ENCODE data around the gene OGT. TPM values are rescaled to one million over a fixed set of nuclear protein-coding genes. Genes with fewer than 3 reads are reported as not detected.
A peak's percentile ranks its signal among the peaks of the same experiment; 100 is the strongest.

Gene OGT
- total and polyA plus RNA-seq, 3 experiments from 2014 or later, result 35.6 to 216 (median 211) TPM

- H3K36me3 ChIP-seq (ENCODE audit: insufficient read depth, low read length), result peaks cover 25% of the 10 kb centered on the region
These were observed 40.7 kb downstream of the OGT start for GRCh38 chrX:71573590-71573989.

GRCh38 chrX:71577682-71578081 is 44.8 kb downstream of the OGT start:
- peaks cover 0 to 64% (median 2%) of the 10 kb centered on the region in 3 donors for H3K36me3 Mint-ChIP-seq
- peaks cover 4 to 23% (median 4%) of the 10 kb centered on the region in 3 donors for H3K4me1 Mint-ChIP-seq

More at GRCh38 chrX:71573590-71573989, 40.7 kb downstream of the OGT start:
- Histone ChIP-seq H3K4me3 (ENCODE audit: low read length) (no peak overlapping the region), H3K4me1 (ENCODE audit: insufficient read depth, low read length) (no peaks in the 10 kb centered on the region), H3K27me3 (ENCODE audit: insufficient read depth, low read length, poor library complexity, severe bottlenecking) (no peaks in the 10 kb centered on the region), H3K9me3 (ENCODE audit: low read length) (no peaks in the 10 kb centered on the region), H3K27ac (ENCODE audit: low read depth, low read length) (no peak overlapping the region)
- POLR2A ChIA-PET, result interaction anchor here (0.7 kb wide), 1 partner anchor 45 kb away, joined by 9 read pairs; the partner anchor contains the start of gene CXCR3
- H3K4me3 Mint-ChIP-seq, result no peak overlapping the region
- peaks cover 0 to 2% of the 10 kb centered on the region in 2 donors for H3K27me3 Mint-ChIP-seq
- peak overlapping the region in 1 of 8 donors; percentile 12 for H3K27ac Mint-ChIP-seq
- H3K36me3 Mint-ChIP-seq, result peaks cover 0 to 74% (median 5%) of the 10 kb centered on the region in 3 donors
- DNase-seq, result no peak
- no peaks in the 10 kb centered on the region for H3K9me3 Mint-ChIP-seq
- CTCF ChIA-PET, result no interaction called here
- peaks cover 4 to 23% (median 6%) of the 10 kb centered on the region in 3 donors for H3K4me1 Mint-ChIP-seq

GRCh38 chrX:71578253-71579135 is 45.6 kb downstream of the OGT start, which contains the start of gene GCNA:
Gene GCNA (plus strand): TSS chrX:71578437. CDS start chrX:71580822, 2,385 bp downstream.
- Histone ChIP-seq H3K9me3 (ENCODE audit: low read length) (no peaks in the 10 kb centered on the region), H3K36me3 (ENCODE audit: insufficient read depth, low read length) (peaks cover 14% of the 10 kb centered on the region), H3K4me1 (ENCODE audit: insufficient read depth, low read length) (no peaks in the 10 kb centered on the region), H3K27me3 (ENCODE audit: insufficient read depth, low read length, poor library complexity, severe bottlenecking) (no peaks in the 10 kb centered on the region), H3K4me3 (ENCODE audit: low read length) (no peak within 1 kb of the TSS), H3K27ac (ENCODE audit: low read depth, low read length) (no peak within 1 kb of the TSS)
- CTCF ChIA-PET, result no interaction called here
- Mint-ChIP-seq H3K27ac (peak within 1 kb of the TSS in 5 of 8 donors; percentile 17 to 66 (median 47)), H3K4me1 (peaks cover 3 to 19% (median 4%) of the 10 kb centered on the region in 3 donors), H3K27me3 (peaks cover 0 to 2% of the 10 kb centered on the region in 2 donors), H3K9me3 (no peaks in the 10 kb centered on the region), H3K36me3 (peaks cover 0 to 58% (median 2%) of the 10 kb centered on the region in 3 donors), H3K4me3 (no peak within 1 kb of the TSS)
- DNase-seq, result peak in 1 of 5 donors; percentile 13
- POLR2A ChIA-PET, result no interaction called here

More at GRCh38 chrX:71577682-71578081, 44.8 kb downstream of the OGT start:
- H3K27ac ChIP-seq (ENCODE audit: low read depth, low read length), result no peak overlapping the region
- H3K36me3 ChIP-seq (ENCODE audit: insufficient read depth, low read length), result peaks cover 22% of the 10 kb centered on the region
- ChIA-PET POLR2A (interaction anchor here (0.7 kb wide), 1 partner anchor 46 kb away, joined by 3 read pairs; no protein-coding TSS in a partner anchor), CTCF (no interaction called here)
- no peaks in the 10 kb centered on the region for H3K27me3 ChIP-seq (ENCODE audit: insufficient read depth, low read length, poor library complexity, severe bottlenecking)
- no peak for DNase-seq
- H3K4me1 ChIP-seq (ENCODE audit: insufficient read depth, low read length), result no peaks in the 10 kb centered on the region
- H3K9me3 ChIP-seq (ENCODE audit: low read length), result no peaks in the 10 kb centered on the region
- H3K4me3 ChIP-seq (ENCODE audit: low read length), result no peak overlapping the region
- no peak overlapping the region for H3K4me3 Mint-ChIP-seq
- H3K27me3 Mint-ChIP-seq, result peaks cover 0 to 2% of the 10 kb centered on the region in 2 donors
- H3K9me3 Mint-ChIP-seq, result no peaks in the 10 kb centered on the region
- peak overlapping the region in 1 of 8 donors; percentile 36 for H3K27ac Mint-ChIP-seq

- Histone ChIP-seq H3K4me1 (ENCODE audit: insufficient read depth, low read length) (no peaks in the 10 kb centered on the region), H3K27me3 (ENCODE audit: insufficient read depth, low read length, poor library complexity, severe bottlenecking) (no peaks in the 10 kb centered on the region), H3K36me3 (ENCODE audit: insufficient read depth, low read length) (peaks cover 7% of the 10 kb centered on the region), H3K9me3 (ENCODE audit: low read length) (no peaks in the 10 kb centered on the region), H3K27ac (ENCODE audit: low read depth, low read length) (no peak overlapping the region), H3K4me3 (ENCODE audit: low read length) (no peak overlapping the region)
- Mint-ChIP-seq H3K4me1 (peaks cover 3 to 15% (median 4%) of the 10 kb centered on the region in 3 donors), H3K36me3 (peaks cover 0 to 49% (median 2%) of the 10 kb centered on the region in 3 donors), H3K4me3 (peak overlapping the region in 1 of 7 donors; percentile 68), H3K27me3 (peaks cover 0 to 2% of the 10 kb centered on the region in 2 donors), H3K27ac (peak overlapping the region in 5 of 8 donors; percentile 3 to 84 (median 56)), H3K9me3 (no peaks in the 10 kb centered on the region)
- ChIA-PET POLR2A (no interaction called here), CTCF (no interaction called here)
- peak in 1 of 5 donors; percentile 47 for DNase-seq
These were observed 46.5 kb downstream of the OGT start for GRCh38 chrX:71579136-71579989.

- no peak overlapping the region for H3K27ac ChIP-seq (ENCODE audit: low read depth, low read length)
- H3K9me3 ChIP-seq (ENCODE audit: low read length), result no peaks in the 10 kb centered on the region
- H3K9me3 Mint-ChIP-seq, result no peaks in the 10 kb centered on the region
- ChIA-PET CTCF (no interaction called here), POLR2A (no interaction called here)
- H3K36me3 Mint-ChIP-seq, result peaks cover 0 to 43% (median 2%) of the 10 kb centered on the region in 3 donors
- peak overlapping the region in 3 of 8 donors; percentile 10 to 84 (median 51) for H3K27ac Mint-ChIP-seq
- H3K4me3 Mint-ChIP-seq, result no peak overlapping the region
- no peak overlapping the region for H3K4me3 ChIP-seq (ENCODE audit: low read length)
- DNase-seq, result no peak
- no peaks in the 10 kb centered on the region for H3K27me3 ChIP-seq (ENCODE audit: insufficient read depth, low read length, poor library complexity, severe bottlenecking)
- H3K4me1 Mint-ChIP-seq, result peaks cover 3 to 15% (median 4%) of the 10 kb centered on the region in 3 donors
- no peaks in the 10 kb centered on the region for H3K27me3 Mint-ChIP-seq
- no peaks in the 10 kb centered on the region for H3K4me1 ChIP-seq (ENCODE audit: insufficient read depth, low read length)
- H3K36me3 ChIP-seq (ENCODE audit: insufficient read depth, low read length), result peaks cover 7% of the 10 kb centered on the region
These were observed 47.1 kb downstream of the OGT start for GRCh38 chrX:71579990-71580380.

- no peak overlapping the region for H3K4me3 ChIP-seq (ENCODE audit: low read length)
- H3K4me1 ChIP-seq (ENCODE audit: insufficient read depth, low read length), result no peaks in the 10 kb centered on the region
- POLR2A ChIA-PET, result interaction anchor here (0.6 kb wide), 1 partner anchor 11 kb away, joined by 3 read pairs; no protein-coding TSS in a partner anchor
- H3K27ac Mint-ChIP-seq, result peak overlapping the region in 2 of 8 donors; percentile 22 to 56
- H3K27ac ChIP-seq (ENCODE audit: low read depth, low read length), result no peak overlapping the region
- H3K36me3 Mint-ChIP-seq, result peaks cover 0 to 32% (median 2%) of the 10 kb centered on the region in 3 donors
- DNase-seq, result no peak
- no peaks in the 10 kb centered on the region for H3K9me3 Mint-ChIP-seq
- no peaks in the 10 kb centered on the region for H3K9me3 ChIP-seq (ENCODE audit: low read length)
- H3K36me3 ChIP-seq (ENCODE audit: insufficient read depth, low read length), result peaks cover 3% of the 10 kb centered on the region
- H3K4me1 Mint-ChIP-seq, result peaks cover 3 to 17% (median 3%) of the 10 kb centered on the region in 3 donors
- CTCF ChIA-PET, result no interaction called here
- H3K27me3 ChIP-seq (ENCODE audit: insufficient read depth, low read length, poor library complexity, severe bottlenecking), result no peaks in the 10 kb centered on the region
- no peaks in the 10 kb centered on the region for H3K27me3 Mint-ChIP-seq
- H3K4me3 Mint-ChIP-seq, result no peak overlapping the region
These were observed 48.3 kb downstream of the OGT start for GRCh38 chrX:71581210-71581609.

GRCh38 chrX:71586929-71587328 is 54.0 kb downstream of the OGT start:
- no peaks in the 10 kb centered on the region for H3K9me3 Mint-ChIP-seq
- no peak for DNase-seq
- no peaks in the 10 kb centered on the region for H3K27me3 ChIP-seq (ENCODE audit: insufficient read depth, low read length, poor library complexity, severe bottlenecking)
- H3K27me3 Mint-ChIP-seq, result no peaks in the 10 kb centered on the region
- no peaks in the 10 kb centered on the region for H3K9me3 ChIP-seq (ENCODE audit: low read length)
- no peak overlapping the region for H3K4me3 ChIP-seq (ENCODE audit: low read length)
- H3K27ac Mint-ChIP-seq, result peak overlapping the region in 3 of 8 donors; percentile 13 to 52 (median 20)
- ChIA-PET CTCF (no interaction called here), POLR2A (no interaction called here)
- H3K4me1 ChIP-seq (ENCODE audit: insufficient read depth, low read length), result no peaks in the 10 kb centered on the region
- H3K4me3 Mint-ChIP-seq, result no peak overlapping the region
- H3K36me3 Mint-ChIP-seq, result peaks cover 0 to 7% (median 0%) of the 10 kb centered on the region in 3 donors
- H3K27ac ChIP-seq (ENCODE audit: low read depth, low read length), result no peak overlapping the region
- no peaks in the 10 kb centered on the region for H3K36me3 ChIP-seq (ENCODE audit: insufficient read depth, low read length)
- H3K4me1 Mint-ChIP-seq, result peaks cover 0 to 11% (median 1%) of the 10 kb centered on the region in 3 donors

Data from CD8-positive, alpha-beta memory T cell (primary cell).